ENCODE measurements around the gene ANO1.

ANO1 gene

GRCh38 chr11:70098936-70099335 is 20.8 kb downstream of the ANO1 start:
- DNase-seq = no peak

DNA sequence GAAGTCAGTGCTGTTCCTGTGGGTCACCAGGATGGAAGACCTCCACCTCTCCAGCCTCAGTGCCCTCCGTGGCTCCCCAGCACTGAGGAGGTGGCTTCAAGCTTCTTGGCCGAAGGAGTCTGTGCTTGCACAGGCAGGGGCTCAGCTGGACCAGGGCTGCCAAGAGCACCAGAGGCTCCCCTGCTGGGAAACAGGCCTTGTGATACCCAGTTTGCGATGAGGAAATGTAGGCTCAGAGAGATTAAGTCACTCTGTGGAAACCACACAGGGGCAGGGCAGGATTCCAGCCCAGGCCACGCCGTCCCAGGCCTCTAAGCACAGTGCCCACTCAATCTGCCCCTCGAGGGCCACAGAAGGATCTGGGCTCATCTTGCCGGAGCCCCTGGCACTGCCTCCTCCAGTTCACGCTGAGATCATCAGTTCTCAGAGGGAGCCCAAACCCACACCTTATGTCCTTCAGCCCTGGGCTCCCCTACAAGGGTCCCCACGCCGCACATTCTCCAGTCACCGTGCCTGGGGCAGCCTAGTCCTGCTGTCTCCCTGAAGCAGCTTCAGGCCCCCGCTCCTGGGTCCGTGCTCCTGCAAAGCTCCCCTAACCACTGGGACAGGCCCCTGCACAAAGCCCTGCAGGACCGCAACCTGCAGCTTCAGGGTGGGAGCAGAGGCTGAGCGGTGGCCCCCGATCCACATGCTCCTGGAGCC is 21.6 kb downstream of the ANO1 start:
- DNase-seq = no peak

DNA sequence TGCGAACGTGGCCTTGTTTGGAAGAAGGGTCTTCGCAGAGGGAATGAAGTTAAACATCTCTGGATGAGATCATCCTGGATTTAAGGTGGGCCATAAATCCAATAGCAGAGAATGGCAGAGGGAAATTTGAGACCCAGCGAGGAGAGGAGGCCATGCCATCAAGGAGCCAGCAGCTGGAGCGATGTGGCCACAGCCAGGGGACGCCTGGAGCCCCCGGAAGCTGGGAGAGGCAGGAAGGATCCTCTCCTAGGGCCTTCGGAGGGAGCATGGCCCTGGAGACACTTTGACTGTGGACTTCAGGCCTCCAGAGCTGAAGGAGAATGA is 22.1 kb downstream of the ANO1 start:
- no peak for DNase-seq

- no peak for DNase-seq
These were observed 22.7 kb downstream of the ANO1 start for GRCh38 chr11:70100791-70101190.

- DNase-seq = no peak
These were observed 25.3 kb downstream of the ANO1 start for GRCh38 chr11:70103256-70103975.

DNA sequence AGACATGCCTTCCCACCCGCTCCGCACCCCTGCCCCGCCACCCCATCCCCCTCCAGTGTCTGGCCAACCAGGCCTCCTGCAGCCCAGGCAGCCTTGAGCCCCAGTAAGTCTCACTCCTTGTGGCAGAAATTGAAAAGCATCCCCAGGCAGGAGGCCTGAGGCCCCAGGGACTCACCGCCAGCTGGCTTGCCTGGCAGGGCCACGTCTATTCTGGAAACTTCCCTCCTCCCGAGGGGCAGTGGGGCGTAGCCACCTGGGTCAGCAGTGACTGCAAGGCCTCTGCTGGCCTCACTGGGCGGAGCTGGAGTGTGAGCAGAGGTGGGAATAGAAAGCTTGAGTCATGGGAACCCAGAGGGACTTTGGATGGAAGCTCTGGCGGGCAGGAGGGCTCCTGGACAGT is 26.3 kb downstream of the ANO1 start:
- no peak for DNase-seq

GRCh38 chr11:70104961-70105360 is 26.8 kb downstream of the ANO1 start:
- no peak for DNase-seq

- DNase-seq = no peak
These were observed 27.2 kb downstream of the ANO1 start for GRCh38 chr11:70105369-70105754.

GRCh38 chr11:70105755-70106571 is 27.8 kb downstream of the ANO1 start:
- DNase-seq = no peak

GRCh38 chr11:70106757-70107156 is 28.6 kb downstream of the ANO1 start:
- no peak for DNase-seq

GRCh38 chr11:70107191-70107590 is 29.1 kb downstream of the ANO1 start:
- no peak for DNase-seq

DNA sequence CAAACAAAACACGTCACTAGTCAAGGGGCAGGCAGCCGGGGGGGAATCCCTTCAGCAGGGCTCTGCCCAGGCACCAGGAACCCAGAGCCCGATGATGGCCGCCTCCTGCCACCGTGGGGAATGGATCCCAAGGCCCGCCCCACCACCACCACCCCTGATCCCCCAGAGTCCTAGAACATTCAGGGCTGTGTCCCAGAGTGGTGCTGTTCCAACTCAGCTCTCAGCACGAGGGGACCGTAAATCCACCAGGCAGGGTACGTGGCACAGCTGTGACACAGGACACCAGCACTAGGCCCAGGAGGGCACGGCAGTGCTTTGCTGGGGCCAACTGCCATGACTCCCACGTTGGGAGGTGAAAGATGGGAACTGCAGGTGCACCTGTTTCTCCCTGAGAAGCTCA is 29.6 kb downstream of the ANO1 start:
- DNase-seq = no peak

GRCh38 chr11:70108250-70108649 is 30.1 kb downstream of the ANO1 start:
- no peak for DNase-seq

GRCh38 chr11:70109006-70109405 is 30.9 kb downstream of the ANO1 start:
- no peak for DNase-seq

- no peak for DNase-seq
These were observed 31.8 kb downstream of the ANO1 start for GRCh38 chr11:70109903-70110302.

GRCh38 chr11:70110538-70111055 is 32.5 kb downstream of the ANO1 start:
- no peak for DNase-seq

DNA sequence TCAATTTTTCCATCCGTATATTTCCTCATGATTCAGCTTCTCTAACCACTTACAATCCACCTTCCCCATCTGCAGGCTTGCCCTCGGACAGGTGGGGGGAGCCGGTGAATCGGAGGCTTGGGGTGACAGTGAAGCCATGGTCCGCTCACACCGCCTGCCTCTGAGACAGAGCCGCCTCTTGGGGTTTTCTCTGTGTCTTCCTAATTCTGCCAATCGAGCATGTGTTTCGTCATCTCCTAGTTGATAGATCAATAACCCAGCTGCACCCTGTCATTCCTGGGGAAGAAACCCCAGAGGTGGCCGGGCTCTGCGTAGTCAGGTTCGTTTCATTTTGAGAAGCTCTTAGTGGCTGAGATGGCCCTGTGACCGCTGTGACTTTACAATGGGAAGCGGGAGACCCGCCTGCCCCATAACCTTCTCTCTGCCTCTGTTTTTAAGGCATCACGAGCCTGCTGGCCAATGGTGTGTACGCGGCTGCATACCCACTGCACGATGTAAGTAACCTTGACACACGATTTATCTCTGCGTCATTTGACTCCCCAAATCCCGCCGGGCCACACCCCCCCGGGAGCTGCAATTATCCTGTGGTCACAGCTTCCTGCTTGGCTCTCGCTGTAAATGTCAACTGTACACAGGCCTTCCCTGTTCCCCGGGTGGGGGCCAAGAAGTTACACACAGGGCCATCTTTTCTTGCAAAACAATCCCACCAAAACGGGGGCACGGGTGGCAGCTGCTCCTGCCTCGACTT is 33.3 kb downstream of the ANO1 start:
- no peak for DNase-seq

DNA sequence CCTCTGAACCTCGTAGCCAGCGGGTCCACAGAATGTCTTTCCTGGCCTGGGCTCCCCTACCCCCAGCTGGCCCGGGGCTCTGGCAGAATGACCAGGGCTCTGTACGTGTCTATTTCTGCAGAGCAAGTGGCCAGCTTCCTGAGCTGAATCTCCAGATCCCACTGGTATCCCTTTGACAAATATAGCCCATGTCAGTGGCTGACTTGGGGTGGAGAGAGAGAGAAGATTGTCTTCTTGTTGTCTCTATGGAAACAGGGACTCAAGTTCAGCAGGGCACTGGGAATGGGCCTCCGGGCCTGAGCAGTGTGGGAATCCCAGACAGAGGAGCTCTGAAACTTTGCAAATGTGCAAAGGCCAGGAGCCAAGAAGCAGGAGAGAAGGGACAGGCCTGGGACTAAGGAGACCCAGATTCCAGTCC is 33.9 kb downstream of the ANO1 start:
- DNase-seq = no peak

GRCh38 chr11:70113801-70114200 is 35.7 kb downstream of the ANO1 start:
- DNase-seq = no peak

DNA sequence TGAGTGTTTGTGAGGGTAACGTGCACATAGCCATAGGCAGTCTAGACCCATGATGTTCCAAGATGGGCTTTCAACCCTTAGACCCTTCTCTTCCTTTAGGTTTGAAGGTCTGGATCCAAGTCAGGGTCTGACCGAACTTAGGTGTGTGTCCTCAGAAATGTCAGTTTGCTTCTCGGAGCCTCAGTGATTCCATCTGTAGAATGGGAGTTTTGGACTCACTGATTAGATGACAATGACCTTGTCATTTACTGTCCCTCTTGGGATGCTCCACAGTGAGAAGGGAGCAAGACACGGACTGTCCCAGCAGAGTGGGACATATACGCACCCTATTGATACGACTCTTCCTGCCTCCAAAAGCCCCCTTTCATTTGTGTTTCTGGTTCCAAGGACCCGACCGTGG is 37.7 kb downstream of the ANO1 start:
- no peak for DNase-seq

DNA sequence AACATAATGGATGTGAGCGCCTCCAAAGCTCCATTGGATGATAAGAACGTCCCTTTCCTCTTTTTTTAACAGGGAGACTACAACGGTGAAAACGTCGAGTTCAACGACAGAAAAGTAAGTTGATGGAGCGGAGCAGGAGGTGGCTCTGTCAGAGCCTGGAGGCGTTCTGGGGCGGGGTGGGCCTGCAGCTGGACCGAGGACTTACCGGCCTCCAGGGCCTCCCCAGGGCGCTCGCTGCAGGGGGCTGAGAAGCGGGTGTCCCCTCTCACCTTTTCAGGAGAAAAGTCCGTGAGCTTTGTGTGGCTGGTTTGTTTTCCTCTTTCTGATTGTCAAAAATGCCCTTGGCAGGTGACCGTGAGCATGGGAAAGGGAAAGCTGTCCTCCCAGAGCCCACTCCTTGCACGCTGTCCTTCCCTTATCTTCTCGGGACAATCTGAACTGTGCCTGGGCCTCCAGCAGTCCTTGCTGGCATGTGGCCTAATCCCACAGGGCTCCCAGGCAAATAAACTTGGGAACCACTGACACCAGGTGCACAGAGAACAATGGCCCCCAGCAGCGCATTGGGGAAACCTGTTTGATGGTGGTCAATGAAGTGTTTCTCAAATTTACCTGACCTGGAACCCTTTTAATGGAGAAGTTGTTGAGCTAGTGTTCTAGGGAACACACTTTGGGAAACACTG is 38.4 kb downstream of the ANO1 start:
- DNase-seq = no peak

DNA sequence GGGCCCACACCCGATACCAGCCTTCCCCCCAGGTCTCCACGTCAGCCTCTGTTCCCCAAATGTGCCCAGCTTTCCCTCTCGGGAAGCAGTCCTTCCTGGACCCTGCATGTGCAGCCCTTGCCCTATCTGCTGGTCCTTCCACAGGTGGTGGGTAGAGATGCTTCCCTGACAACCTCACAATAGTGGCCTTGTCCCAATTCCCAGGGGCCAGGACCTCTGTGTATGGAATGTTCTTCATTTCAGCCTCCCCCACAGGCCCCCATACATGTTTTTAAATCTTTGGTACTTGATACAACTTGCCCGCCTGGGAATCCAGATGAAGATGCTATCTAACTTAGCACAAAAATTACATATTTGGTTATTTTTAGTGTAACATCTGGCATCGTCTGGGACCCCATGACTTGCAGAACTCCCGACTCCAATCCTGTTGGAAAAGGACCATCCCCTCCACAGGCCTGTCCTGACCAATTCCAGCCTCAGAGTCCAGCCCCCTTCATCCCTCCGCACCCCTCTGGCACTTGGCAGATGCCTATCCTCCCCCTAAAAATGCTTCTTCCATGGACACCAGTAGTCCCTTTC is 39.5 kb downstream of the ANO1 start:
- no peak for DNase-seq
